Colonic mucosa (tissue), 4 donors: ENCODE measurements around the gene RAD21L1. TPM values are rescaled to one million over a fixed set of nuclear protein-coding genes. Genes with fewer than 3 reads are reported as not detected.
A peak's percentile ranks its signal among the peaks of the same experiment; 100 is the strongest.

Source experiments
- DNase-seq: peaks from one replicate; pipeline ENCODE4 v3.0.0-alpha.2; 2020
- H3K27ac ChIP-seq: fragments of 200-600 bp; one replicate; pipeline ENCODE4 v1.8.0; 2021
- H3K27me3 ChIP-seq: fragments of 200-600 bp; one replicate; pipeline ENCODE4 v1.8.0; 2021
- H3K36me3 ChIP-seq: fragments of 200-600 bp; one replicate; pipeline ENCODE4 v1.8.0; 2021
- H3K4me1 ChIP-seq: fragments of 200-600 bp; one replicate; pipeline ENCODE4 v1.8.0; 2021; ENCODE audit warnings: mild to moderate bottlenecking
- H3K4me3 ChIP-seq: fragments of 200-600 bp; one replicate; pipeline ENCODE4 v1.8.0; 2021
- H3K9ac ChIP-seq, 2 donors: one replicate each; pipeline ENCODE4 v1.7.0; 2013; ENCODE audit warnings: control low read depth in 2 of 2, low read depth in 2 of 2, low read length in 2 of 2
- H3K9me3 ChIP-seq: fragments of 200-600 bp; one replicate; pipeline ENCODE4 v1.8.0; 2021
- CTCF ChIP-seq: fragments of 200-600 bp; IDR thresholded peaks from one replicate; pipeline ENCODE4 v1.8.0; 2022; ENCODE audit warnings: antibody characterized with exemption, mild to moderate bottlenecking
- intact Hi-C: fragments of 100-400 bp; cut with DNase I; formaldehyde crosslinking; loops from one replicate; pipeline ENCODE4 v1.14.1; 2022
- total RNA-seq, 2 donors: library from RNA; stranded (reverse); fragmentation: NEBNext Ultra II Directional in 1 of 2; extraction: Animal tissue kit (Norgen Biotek cat#: 25700) in 1 of 2; gene quantifications; one replicate each; pipeline ENCODE4 v1.2.1, GENCODE V29; 2021
- donor health status: healthy.
- donor health status: DM: no; HTN: no; CAD: no.
- donor health status: DM: no; HTN: no; CAD: no.

RAD21L1 gene
- total RNA-seq, 2 donors from 2014 or later = not detected

- intact Hi-C loops = no loop called here
- Histone ChIP-seq H3K27me3 (no peaks in the 10 kb centered on the region), H3K9ac (no peak overlapping the region), H3K9me3 (no peaks in the 10 kb centered on the region), H3K4me3 (no peak overlapping the region), H3K36me3 (no peaks in the 10 kb centered on the region), H3K27ac (no peak overlapping the region), H3K4me1 (no peaks in the 10 kb centered on the region)
- DNase-seq = no peak
- TF ChIP-seq CTCF = no peak
Observed at GRCh38 chr20:1265226-1265915, 39.5 kb downstream of the RAD21L1 start.

- H3K9ac ChIP-seq = no peak overlapping the region
- no peaks in the 10 kb centered on the region for H3K27me3 ChIP-seq
- H3K4me3 ChIP-seq = peak overlapping the region; percentile 88
- no peak for TF ChIP-seq CTCF
- intact Hi-C loops = no loop called here
- DNase-seq = no peak
- H3K36me3 ChIP-seq = no peaks in the 10 kb centered on the region
- H3K4me1 ChIP-seq = no peaks in the 10 kb centered on the region
- H3K9me3 ChIP-seq = no peaks in the 10 kb centered on the region
- H3K27ac ChIP-seq = peak overlapping the region; percentile 8
Observed at GRCh38 chr20:1265916-1266166, 40.0 kb downstream of the RAD21L1 start.

- Histone ChIP-seq H3K4me1 (no peaks in the 10 kb centered on the region), H3K9me3 (no peaks in the 10 kb centered on the region), H3K9ac (peak within 1 kb of the TSS; percentile 38 to 46), H3K4me3 (peak within 1 kb of the TSS; percentile 88), H3K27ac (peak within 1 kb of the TSS; percentile 8), H3K27me3 (no peaks in the 10 kb centered on the region), H3K36me3 (no peaks in the 10 kb centered on the region)
- DNase-seq = peak; percentile 75
- intact Hi-C loops = no loop called here
- no peak for TF ChIP-seq CTCF
Observed at GRCh38 chr20:1266167-1266973, 40.5 kb downstream of the RAD21L1 start, which contains the start of gene SNPH. Gene SNPH (plus strand): TSS chr20:1266294. CDS start chr20:1296240, 29,946 bp downstream.

GRCh38 chr20:1267161-1267560 is 41.3 kb downstream of the RAD21L1 start:
- Histone ChIP-seq H3K27ac (no peak overlapping the region), H3K9ac (peak overlapping the region in 1 of 2 donors; percentile 46), H3K27me3 (no peaks in the 10 kb centered on the region), H3K9me3 (no peaks in the 10 kb centered on the region), H3K36me3 (no peaks in the 10 kb centered on the region), H3K4me3 (no peak overlapping the region), H3K4me1 (no peaks in the 10 kb centered on the region)
- intact Hi-C loops = no loop called here
- DNase-seq = no peak
- TF ChIP-seq CTCF = no peak

- Histone ChIP-seq H3K36me3 (no peaks in the 10 kb centered on the region), H3K9me3 (no peaks in the 10 kb centered on the region), H3K27ac (no peak overlapping the region), H3K4me3 (no peak overlapping the region), H3K4me1 (no peaks in the 10 kb centered on the region), H3K27me3 (no peaks in the 10 kb centered on the region), H3K9ac (no peak overlapping the region)
- no peak for TF ChIP-seq CTCF
- intact Hi-C loops = no loop called here
- DNase-seq = no peak
Observed at GRCh38 chr20:1267809-1268374, 42.0 kb downstream of the RAD21L1 start.
